Stimulated activated CD8-positive, alpha-beta memory T cell treated with anti-CD3 and anti-CD28 coated beads, Interleukin-7, amount 100 ng/mL, for 24 hours (primary cell): ENCODE data around the gene CTSA.
"Not testable (repeated sequence)": the region's sequence is repeated elsewhere in the genome, so short reads cannot be mapped to it uniquely, and the experiment has no call there.

Source experiments
- DNase-seq: peaks from one replicate; pipeline ENCODE4 v3.0.0-alpha.2; 2020; ENCODE audit warnings: low read depth

The CTSA gene

GRCh38 chr20:45867136-45867818, 23.9 kb upstream of the CTSA start:
- no peak for DNase-seq

GRCh38 chr20:45867819-45868176, 23.3 kb upstream of the CTSA start:
- DNase-seq = no peak

GRCh38 chr20:45872626-45873025, 18.5 kb upstream of the CTSA start:
- no peak for DNase-seq

GRCh38 chr20:45873409-45874103, 17.6 kb upstream of the CTSA start:
- DNase-seq = no peak

- DNase-seq = not testable (repeated sequence)
Measured at GRCh38 chr20:45874104-45874481, 17.0 kb upstream of the CTSA start.

- DNase-seq = no peak
Measured at GRCh38 chr20:45874576-45874975, 16.6 kb upstream of the CTSA start.

GRCh38 chr20:45878076-45878761, 12.9 kb upstream of the CTSA start:
- DNase-seq = no peak

GRCh38 chr20:45880988-45881788, 9.9 kb upstream of the CTSA start, which contains the start of gene ZSWIM1:
TSS of gene ZSWIM1 (plus strand) at chr20:45881227. CDS start at chr20:45882593, 1,366 bp downstream.
- peak; percentile 98 for DNase-seq

GRCh38 chr20:45882469-45883099, 8.6 kb upstream of the CTSA start:
- no peak for DNase-seq

GRCh38 chr20:45883100-45883469, 8.1 kb upstream of the CTSA start:
- DNase-seq = no peak

GRCh38 chr20:45886590-45887345, 4.4 kb upstream of the CTSA start:
- DNase-seq = no peak

- DNase-seq = no peak
Measured at GRCh38 chr20:45887346-45887715, 3.8 kb upstream of the CTSA start, which contains the start of gene SPATA25. TSS of gene SPATA25 (minus strand) at chr20:45887622. CDS start at chr20:45887590, 32 bp downstream.

GRCh38 chr20:45888681-45889080, 2.5 kb upstream of the CTSA start:
- no peak for DNase-seq

- DNase-seq = no peak
Measured at GRCh38 chr20:45890077-45890984, 804 bp upstream of the CTSA start.

GRCh38 chr20:45892049-45892825, 1.1 kb downstream of the CTSA start:
- DNase-seq = no peak

GRCh38 chr20:45892828-45893500, 1.8 kb downstream of the CTSA start:
- no peak for DNase-seq

- DNase-seq = no peak
Measured at GRCh38 chr20:45893831-45894230, 2.7 kb downstream of the CTSA start.

- DNase-seq = no peak
Measured at GRCh38 chr20:45894797-45895196, 3.7 kb downstream of the CTSA start.
